GM19043 (cell line): ENCODE data around the gene SF3A1.
"Not testable (repeated sequence)": the region's sequence is repeated elsewhere in the genome, so short reads cannot be mapped to it uniquely, and the experiment has no call there.

Experiments
- ATAC-seq: cut with Tn5 transposase; IDR thresholded peaks from one replicate; pipeline ENCODE4 v1.9.1; 2021; ENCODE audit warnings: low read depth; ENCODE audit not compliant: unreplicated experiment

Gene SF3A1

DNA sequence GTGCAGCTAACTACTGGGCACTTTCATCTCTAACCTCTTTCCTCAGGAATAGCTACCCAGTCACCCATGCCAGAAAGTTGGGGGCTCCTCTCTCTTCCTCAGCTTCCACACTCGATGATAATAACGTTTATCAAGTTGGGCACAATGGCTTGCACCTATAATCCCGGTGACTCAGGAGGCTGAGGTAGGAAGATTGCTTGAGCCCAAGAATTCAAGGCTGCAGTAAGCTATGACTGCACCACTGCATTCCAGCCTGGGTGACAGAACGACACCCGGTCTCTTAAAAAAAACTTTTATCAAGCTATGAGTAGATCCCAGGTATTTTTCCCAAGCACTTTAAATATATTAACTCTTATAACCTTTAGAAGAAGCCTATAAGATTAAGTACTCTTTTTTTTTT lies 2.0 kb downstream of the SF3A1 start:
- ATAC-seq, result no peak

DNA sequence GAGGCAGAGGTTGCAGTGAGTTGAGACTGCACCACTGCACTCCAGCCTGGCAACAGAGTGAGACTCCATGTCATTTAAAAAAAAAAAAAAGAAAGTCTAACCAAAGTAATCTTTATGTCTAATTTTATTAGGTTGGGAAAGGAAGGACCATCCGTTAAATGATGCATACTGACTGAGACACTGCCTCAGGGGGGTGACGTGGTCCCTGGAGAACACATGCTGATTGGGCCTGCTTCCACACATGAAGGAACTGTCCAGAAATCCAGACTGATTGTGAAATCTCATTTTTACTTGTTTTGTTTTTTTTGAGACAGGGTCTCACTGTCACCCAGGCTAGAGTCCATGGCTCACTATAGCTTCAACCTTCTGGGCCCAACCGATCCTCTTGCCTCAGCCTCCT lies 5.5 kb downstream of the SF3A1 start:
- no peak for ATAC-seq

DNA sequence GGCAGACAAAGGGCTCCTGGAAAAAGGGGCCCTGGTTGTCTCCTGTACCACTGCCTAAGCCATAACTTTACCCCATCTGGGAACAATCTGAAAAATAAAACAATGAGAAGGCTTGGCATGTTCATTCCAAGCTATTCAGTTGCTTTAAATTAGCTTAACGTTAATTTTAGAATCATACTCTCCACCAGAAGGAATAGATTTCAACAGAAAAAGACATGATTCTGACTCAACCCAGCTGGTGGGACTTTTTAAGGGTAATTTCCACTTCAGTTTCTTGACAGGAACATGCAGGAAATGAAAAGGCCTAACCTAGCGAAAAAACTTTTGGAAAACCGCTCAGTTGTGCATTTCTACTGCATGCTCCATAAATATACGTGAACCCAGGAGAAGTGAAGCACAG lies 7.9 kb downstream of the SF3A1 start:
- ATAC-seq, result no peak

DNA sequence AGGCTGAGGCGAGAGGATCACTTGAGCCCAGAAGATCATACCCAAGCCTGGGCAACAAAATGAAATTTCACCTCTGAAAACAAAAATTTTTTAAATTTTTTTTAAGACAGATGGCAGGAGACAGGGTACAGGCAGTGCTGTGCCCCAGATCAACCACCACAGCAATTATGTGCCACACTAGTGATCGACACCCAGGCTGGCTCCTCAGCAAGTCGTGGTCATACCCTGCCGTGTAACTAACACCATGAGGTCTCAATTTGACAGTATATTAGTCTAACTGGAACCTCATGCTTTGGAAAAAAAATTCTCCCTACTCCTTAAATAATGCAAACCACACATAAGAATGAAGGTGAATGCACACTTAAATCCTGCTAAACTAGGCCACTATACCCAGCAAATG lies 8.3 kb downstream of the SF3A1 start:
- no peak for ATAC-seq

DNA sequence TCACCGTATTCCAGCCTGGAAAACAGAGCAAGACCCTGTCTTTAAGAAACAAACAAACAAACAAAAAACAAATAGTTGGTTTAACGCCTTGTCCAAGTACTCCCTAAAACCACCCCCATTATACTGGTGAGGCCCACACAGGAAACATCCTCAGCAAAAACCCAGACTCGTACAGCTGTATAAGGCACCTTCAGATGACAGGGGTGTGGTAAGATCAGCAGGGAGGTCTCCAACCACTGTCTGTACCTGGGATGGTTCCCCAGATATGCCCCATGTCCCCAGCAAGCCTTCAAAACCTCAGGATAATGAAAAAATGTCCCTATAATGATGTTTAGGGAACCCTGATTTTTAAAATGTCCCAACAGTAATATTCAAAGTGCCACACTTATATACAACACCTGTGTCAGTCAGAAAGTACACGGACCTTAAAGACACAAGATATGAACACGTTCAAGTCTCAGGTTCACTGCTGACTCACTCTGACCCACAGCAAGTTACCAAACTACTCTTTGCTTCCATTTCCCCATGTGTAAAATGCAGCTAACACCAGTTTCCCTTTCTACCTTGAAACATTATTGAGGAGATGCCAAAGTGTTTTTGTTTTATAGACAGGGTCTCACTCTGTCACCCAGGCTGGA lies 9.3 kb downstream of the SF3A1 start:
- ATAC-seq, result no peak

DNA sequence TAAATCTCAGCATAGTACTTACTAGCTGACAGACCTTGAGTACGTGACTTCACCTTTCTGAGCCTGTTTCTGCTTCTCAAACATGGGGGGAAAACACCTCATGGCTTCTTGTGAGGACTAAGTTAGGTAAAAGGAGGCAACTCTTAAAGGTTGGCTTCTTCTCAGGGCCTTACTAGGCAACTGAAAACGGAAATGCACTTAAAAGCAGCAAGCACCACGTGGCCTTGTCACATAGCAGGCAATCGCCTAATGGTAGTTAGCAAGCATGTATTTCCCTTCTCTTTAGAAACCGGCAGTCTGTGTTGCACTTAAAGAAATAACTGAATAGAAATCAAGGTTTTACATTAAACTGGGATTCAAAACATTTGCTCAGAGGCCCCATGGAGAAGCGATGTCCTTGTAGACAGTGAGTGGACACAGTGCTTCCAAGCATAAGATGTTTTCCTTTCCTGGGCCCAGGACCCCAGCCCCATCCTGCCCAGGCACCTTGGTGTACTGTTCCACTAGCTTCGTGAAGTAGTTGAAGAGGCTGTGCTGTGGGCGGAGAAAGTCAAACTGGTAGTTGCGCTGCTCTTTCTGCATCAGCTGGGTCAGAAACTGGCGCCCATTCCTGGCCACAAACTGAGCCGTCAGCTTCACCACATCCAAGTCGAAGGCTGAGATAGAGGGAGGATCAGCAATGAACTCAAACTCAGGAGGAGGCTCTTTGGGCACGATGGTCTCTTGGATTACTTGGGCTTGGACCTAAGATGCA lies 12.1 kb downstream of the SF3A1 start:
- ATAC-seq, result no peak

DNA sequence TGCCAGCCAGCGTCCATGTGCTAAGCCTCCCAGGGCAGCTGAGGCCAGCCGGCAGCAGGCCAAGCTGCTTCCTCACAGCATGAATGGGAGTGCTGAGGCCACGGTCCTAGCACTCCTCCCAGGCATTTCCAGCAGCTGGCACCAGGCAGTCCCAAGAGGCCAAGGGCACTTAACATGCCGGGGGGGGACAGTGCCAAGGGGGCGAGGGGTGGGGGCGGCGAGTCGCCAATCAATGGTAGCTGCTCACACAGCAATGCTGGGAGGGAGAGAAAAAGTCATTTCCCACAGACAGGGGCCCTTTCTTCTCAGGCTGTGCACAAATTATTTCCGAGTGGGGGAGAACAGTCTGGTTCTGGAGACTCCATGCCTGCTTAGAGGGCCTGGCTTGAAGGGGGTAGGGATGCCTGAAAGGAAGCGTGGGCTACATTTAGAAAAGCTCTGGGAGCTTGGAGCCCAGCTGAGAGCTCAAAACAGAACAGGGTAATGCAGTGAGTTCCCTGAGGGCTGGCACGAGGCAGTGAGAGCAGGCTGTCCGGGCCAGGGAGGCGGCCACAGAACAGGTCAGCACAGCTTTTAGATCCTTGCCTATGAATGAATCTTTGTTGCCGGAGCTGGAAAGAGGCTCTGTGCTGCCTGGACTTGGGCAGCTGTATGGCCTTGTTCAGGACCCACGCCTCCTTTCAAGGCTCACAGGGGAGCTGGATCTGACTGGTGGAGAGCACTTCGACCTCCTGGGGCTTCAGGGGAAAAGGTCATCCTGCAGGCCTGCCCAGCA lies 15.6 kb downstream of the SF3A1 start:
- ATAC-seq, result no peak

DNA sequence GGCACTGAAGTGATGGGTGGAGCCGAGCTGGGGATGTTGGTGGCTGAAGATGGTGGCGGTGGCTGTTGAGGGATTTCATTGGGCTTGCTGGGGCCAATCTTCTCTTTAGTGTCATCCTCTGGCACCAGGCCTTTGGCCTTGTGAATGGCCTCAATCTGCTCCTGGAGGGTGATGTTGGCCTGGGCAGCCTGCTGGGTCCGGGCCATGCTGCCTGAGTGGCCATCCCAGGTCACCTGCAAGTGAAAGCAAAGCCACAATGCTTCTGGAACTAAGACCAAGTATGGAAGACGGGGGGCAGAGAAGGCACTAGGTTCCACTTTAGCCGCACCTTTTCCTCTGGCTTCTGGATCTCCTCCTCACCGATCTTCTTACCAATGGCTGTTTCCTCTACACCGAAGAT lies 17.9 kb downstream of the SF3A1 start:
- no peak for ATAC-seq

DNA sequence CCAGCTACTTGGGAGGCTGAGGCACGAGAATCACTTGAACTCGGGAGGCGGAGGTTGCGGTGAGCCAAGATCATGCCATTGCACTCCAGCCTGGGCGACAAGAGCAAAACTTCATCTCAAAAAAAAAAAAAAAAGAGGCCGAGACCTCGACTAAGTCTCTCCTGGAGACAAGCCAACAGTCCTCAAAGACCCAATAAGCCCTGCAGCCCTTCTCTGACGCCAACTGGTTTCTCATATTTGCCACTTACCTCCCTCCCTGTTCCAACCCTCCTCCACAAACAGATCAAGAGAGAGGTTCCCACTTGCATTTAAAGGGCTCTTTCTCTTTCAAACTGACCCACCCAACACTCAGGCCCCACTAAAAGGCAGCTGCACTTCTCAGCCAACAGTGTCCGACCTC lies 18.4 kb downstream of the SF3A1 start:
- ATAC-seq, result not testable (repeated sequence)

DNA sequence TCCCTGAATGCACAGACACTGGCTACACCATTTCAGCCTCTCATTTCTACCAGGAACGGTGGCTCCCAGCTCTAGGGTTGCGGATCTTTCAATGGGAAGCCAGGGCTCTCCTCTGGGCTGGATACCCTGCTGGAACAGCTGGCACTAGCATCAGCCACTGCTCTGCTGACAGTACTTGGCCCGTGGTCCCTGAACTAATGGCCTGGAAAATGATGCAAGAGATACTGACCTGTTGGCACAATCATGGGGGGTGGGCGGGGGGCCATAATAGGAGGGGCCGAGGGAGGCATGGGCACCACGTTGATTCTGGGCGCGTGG lies 19.3 kb downstream of the SF3A1 start:
- no peak for ATAC-seq

DNA sequence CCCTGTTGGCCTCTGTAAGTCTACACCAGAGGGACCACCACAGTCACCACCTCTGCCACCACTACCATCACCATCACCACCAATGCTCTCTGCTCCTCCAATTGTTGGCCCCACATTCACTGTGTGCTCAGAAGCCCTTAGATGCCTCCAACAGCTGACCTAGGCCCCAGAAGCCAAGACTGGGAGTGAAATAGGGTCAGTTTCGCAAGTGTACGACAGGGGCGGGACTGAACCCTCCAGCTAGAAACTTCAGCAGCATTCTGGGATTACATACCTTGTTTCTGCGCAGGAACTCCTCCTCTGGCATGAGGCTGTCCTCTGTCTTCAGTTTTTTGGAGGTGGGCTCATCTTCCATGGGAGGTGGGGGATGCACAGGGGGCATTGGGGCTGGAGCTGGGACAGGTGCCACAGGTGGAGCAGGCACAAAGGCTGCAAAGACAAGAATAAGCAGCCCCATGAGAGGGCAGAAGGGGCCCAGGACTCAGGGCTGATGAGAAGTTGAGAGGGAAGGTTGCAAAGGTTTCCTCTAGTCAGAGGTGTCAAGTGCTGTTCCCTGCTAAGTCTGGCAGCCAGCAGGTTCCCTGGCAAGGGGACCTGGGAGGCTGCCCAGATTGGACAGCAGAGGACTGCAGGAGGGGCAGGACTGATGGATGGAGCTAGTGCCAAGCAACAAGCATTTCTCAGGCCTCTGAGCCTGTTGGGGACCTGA lies 19.8 kb downstream of the SF3A1 start:
- no peak for ATAC-seq

DNA sequence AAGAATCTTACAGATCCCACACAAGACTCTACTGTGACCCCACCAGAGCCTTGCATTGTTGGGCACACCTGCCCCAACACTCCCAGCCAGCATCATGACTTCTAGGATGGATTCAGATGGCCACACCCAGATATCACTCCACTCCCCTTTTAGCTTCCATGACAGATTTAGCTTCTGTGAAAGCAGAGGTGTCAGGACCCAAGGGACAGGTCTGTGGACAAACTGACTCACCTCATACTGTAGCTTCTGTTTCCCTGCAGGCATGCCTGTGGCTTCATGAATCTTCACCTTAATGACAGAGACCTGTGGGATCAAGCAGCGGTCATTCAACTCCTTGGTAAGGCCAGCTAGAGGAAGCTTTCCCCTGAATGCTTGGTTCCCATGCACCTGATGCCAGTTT lies 21.5 kb downstream of the SF3A1 start:
- no peak for ATAC-seq

DNA sequence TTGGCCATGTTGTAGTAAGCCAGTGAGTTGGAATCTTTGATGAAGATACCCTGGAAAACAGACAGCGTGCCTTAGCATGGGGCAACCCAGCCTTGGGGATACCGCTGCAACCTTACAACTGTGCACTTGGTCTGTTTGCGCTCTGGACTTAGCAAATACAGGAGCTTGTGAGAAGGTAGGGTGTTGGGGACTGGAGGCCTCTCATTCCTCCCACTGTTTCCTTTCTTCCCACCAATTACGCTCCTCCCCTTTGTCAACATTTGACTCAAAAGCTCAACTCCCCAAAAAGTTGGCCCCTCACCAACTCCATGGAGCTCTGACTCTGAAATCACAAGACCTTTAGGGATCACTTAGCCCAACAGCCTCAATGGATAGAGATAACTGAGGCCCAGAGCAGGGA lies 22.0 kb downstream of the SF3A1 start:
- no peak for ATAC-seq

DNA sequence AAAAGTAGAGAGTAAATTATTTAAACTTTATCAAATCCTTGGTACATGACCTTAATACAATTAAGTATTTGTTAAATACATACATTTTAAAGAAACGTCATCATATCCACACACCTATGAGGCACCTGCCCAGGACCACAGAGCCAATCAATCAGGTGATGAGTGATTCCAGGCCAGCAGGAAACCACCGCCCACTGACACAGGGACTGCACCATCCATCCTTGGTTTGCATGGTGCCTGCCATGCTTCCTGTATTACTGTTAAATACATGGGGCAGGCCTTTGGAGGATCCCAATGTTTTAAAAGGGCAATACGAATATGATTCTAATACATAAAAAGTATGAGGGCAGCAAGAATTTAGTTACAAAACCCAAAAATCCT lies 23.0 kb downstream of the SF3A1 start:
- no peak for ATAC-seq

DNA sequence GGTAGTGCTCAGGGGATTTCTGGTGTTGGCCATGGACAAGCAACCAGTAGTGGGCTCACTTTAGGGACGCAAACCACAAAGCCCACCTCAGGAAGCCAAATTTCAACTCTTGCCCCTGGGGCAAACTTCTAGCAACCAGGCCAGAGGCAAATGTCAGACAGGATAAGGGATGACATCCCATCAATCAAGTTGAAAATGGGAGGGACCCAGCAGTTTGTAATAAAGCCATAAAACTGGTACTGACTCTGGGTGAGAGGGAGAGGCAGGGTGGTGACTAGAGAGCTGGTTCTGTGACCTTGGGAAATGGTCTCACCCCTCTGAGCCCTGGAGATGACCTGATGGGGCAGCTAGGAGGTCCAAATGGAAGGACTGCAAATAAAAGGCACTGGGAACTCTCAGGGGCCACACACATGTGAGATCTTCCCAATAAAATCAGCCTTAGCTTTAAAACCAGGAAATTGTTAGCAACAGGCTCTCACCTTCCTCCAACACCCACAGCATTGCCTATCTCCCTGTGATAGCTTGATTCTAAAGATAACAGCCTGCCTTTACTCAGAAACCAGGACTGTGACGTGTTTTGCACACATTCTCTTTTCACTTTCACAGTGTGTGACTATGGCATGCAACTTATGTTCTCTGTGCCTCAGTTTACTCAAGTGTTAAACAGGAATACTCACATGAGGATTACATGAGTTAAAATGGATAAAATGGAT lies 23.5 kb downstream of the SF3A1 start:
- no peak for ATAC-seq

DNA sequence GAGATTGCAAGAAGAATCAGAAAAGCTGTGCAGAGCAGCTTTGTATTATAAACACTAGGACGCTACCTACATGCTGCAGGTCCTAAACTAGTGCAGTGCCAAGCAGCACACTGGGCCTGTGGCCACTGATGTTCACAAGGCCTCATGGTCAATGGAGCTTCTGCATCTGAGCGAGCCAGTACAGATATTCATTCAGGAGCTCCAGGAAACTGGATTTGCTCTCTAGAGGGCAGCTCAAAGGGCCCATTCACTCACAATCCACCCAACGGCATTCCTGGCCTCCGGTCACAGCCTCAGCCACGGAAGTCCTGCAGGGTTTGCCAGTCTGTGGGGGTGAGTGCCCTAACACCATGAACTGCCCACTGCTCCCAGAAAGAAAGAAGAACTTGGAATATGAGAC lies 24.1 kb downstream of the SF3A1 start:
- ATAC-seq, result no peak

DNA sequence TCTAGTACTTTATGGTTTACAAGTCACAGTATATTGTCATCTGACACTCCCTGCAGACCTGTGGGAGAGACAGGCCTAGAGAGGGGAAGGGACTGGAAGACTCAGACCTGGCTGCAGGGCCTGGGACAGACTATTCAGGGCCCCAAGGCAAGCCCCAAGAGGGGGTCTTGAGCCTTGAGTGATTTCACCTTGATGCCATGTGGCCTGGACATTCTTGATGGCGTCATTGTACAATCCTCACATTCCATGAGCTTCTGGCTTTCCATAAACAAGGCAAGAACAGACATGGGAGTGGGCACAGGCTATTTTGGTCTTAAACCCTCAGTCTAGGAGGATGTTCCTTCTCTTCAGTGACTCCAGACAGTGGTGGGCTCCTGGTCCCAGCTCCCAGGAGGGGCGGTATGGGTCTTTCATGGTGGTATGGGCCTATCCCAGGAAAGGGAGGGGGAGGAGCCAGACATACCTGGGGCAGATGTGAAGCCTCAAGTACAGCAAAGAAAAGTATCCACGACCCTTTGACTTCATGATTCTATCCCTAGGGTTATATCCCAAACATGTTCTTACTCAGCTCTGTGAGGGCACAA lies 28.1 kb downstream of the SF3A1 start:
- no peak for ATAC-seq

DNA sequence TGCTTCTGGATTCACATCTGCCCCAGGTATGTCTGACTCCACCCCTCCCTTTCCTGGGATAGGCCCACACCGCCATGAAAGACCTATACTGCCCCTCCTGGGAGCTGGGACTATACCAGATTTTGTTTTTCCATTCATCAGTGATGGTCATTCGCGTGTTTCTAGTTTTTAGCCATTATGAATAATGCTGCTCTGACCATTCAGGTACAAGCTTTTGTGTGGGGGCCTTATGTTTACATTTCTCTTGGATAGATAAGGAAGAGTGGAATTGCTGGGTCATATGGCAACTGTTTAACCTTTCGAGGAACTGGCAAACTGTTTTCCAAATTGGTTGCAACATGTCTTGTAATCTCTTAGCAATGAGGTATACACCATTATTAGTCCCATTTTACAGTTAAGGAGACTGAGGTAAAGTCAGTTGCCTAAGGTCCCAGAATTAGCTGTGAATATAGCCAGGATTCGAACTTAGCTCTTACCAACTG lies 28.8 kb downstream of the SF3A1 start:
- ATAC-seq, result no peak

DNA sequence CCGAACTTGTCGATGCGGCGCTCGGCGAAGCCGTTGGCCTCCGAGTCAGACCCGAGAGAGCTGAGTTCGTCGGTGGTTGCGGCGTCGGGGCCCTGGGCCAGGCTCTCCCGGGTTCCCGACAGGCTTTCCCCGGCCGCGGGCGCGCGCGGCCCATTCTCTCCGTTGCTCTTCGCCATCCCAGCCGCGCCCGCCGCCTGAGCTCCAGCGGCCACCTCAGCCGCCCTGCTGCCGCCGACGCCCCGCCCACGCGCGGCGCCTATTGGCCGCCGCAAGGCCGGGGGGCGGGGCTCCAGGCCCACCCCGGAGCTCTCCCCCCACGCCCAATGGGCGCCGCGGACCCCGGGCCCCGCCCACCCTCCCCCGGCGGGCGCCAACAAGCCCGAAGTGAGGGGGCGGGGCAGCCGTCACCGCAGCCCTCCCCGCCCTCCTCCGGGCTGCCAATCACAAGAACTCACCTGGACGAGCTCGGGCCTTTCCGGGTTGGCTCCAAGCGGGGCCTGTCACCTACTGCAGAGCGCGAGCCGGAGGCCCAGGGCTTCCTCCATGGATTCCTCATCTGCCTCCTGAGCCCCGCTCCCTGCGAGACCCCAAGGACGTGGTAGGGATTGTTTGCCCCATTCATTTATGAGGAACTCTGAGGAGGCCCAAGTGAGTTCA lies 29.9 kb downstream of the SF3A1 start, which contains the start of gene TBC1D10A:
TBC1D10A (minus strand) TSS at position 236 of the 657 bp plus-strand sequence; CDS start at position 176, 60 bp downstream.
- ATAC-seq, result peak; percentile 82
